WERI-Rb-1 (cell line): Measurements from ENCODE around the gene RBM42.

ENCODE experiments used
- DNase-seq: peaks from one replicate; pipeline ENCODE4 v3.0.0-alpha.2; 2020
- H3K27ac ChIP-seq: fragments of 250-450 bp; sonication (Bioruptor Pico); 2 replicates; pipeline ENCODE4 v1.5.1; 2020; ENCODE audit warnings: mild to moderate bottlenecking, moderate library complexity
- H3K27me3 ChIP-seq: fragments of 250-450 bp; sonication (Bioruptor Pico); 2 replicates; pipeline ENCODE4 v1.5.1; 2021; ENCODE audit warnings: mild to moderate bottlenecking, low read depth, moderate library complexity; ENCODE audit not compliant: insufficient read depth, severe bottlenecking
- H3K36me3 ChIP-seq: fragments of 250-450 bp; sonication (Bioruptor Pico); 2 replicates; pipeline ENCODE4 v1.5.1; 2020; ENCODE audit warnings: mild to moderate bottlenecking, moderate library complexity
- H3K4me3 ChIP-seq: 2 replicates; pipeline ENCODE4 v1.5.1; 2011; ENCODE audit warnings: low read depth, mild to moderate bottlenecking, control low read depth, low read length
- H3K9me3 ChIP-seq: fragments of 250-450 bp; sonication (Bioruptor Pico); 2 replicates; pipeline ENCODE4 v1.5.1; 2021; ENCODE audit warnings: mild to moderate bottlenecking, moderate library complexity; ENCODE audit not compliant: severe bottlenecking
- TF ChIP-seq, protein P1 (sequence below): IDR thresholded peaks from 2 replicates; pipeline ENCODE4 v1.5.1; 2011; ENCODE audit warnings: low read depth, mild to moderate bottlenecking, control low read depth, inconsistent platforms, low read length

RBM42 gene

DNA sequence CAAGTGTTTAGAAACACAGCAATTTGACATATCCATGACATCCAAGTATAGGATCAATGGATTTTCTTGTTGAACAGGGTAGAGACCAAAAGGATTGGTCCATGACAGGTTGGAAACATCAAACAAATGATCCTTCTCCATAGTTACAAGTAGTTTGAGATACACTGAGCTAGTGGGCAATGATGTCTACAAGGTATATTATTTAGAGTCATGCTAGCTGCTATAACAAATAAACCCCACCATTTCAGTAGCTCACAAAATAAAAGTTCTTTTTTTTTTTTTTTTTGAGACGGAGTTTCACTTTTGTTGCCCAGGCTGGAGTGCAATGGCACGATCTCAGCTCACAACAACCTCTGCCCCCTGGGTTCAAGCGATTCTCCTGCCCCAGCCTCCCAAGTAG, 21.2 kb upstream of the RBM42 start:
- Histone ChIP-seq H3K27me3 (no peaks in the 10 kb centered on the region), H3K9me3 (peaks cover 10% of the 10 kb centered on the region), H3K36me3 (no peaks in the 10 kb centered on the region), H3K27ac (no peak overlapping the region), H3K4me3 (no peak overlapping the region)
- TF ChIP-seq, protein P1, sequence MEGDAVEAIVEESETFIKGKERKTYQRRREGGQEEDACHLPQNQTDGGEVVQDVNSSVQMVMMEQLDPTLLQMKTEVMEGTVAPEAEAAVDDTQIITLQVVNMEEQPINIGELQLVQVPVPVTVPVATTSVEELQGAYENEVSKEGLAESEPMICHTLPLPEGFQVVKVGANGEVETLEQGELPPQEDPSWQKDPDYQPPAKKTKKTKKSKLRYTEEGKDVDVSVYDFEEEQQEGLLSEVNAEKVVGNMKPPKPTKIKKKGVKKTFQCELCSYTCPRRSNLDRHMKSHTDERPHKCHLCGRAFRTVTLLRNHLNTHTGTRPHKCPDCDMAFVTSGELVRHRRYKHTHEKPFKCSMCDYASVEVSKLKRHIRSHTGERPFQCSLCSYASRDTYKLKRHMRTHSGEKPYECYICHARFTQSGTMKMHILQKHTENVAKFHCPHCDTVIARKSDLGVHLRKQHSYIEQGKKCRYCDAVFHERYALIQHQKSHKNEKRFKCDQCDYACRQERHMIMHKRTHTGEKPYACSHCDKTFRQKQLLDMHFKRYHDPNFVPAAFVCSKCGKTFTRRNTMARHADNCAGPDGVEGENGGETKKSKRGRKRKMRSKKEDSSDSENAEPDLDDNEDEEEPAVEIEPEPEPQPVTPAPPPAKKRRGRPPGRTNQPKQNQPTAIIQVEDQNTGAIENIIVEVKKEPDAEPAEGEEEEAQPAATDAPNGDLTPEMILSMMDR: no peak
- no peak for DNase-seq

DNA sequence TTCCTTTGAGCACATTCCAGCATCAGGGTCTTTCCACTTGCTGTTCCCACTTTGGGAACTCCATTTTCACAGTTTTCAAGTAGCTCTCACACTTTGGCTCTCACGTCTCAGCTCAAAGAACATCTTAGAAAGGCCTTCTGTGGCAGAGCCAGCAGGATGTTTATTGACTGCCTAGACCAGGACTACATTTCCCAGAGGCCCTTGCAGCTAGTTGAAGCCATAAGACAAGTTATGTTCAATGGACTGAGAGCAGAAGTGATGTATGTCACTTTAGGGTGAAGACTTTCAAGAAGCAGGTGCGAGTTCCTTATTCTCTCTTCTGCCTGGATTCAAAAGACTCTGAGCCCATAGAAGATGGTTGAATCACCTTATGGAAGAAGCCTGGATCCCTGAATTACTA, 20.6 kb upstream of the RBM42 start:
- no peak for DNase-seq
- H3K4me3 ChIP-seq: no peak overlapping the region
- H3K9me3 ChIP-seq: peaks cover 10% of the 10 kb centered on the region
- TF ChIP-seq, protein P1: no peak
- H3K27me3 ChIP-seq: no peaks in the 10 kb centered on the region
- no peak overlapping the region for H3K27ac ChIP-seq
- no peaks in the 10 kb centered on the region for H3K36me3 ChIP-seq

DNA sequence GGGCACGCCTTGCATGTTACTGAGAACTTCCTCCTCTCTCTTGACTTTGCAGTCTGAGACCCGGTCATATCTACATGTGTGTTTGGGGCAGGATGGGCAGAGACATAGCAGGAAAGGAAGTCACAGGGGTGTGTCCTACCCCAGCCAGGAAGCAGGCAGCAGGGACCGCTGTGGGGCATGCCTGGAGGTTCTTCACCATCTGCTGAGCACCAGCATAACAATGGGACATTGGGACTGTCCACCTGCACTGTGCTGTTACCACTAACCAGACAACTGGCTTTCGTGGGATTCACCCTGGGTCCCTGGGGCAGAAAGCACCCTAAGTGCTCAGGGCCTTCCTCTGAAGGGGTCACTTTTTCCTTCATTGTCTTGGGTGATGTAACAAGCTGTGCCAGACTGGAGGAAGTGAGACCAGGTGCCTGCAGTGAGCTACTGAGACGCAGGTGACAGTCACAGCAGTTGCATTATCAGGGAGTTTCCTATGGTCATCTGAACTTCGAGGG, 18.9 kb upstream of the RBM42 start:
- Histone ChIP-seq H3K9me3 (peaks cover 10% of the 10 kb centered on the region), H3K4me3 (no peak overlapping the region), H3K27me3 (no peaks in the 10 kb centered on the region), H3K27ac (no peak overlapping the region), H3K36me3 (peaks cover 11% of the 10 kb centered on the region)
- TF ChIP-seq, protein P1: no peak
- DNase-seq: no peak

DNA sequence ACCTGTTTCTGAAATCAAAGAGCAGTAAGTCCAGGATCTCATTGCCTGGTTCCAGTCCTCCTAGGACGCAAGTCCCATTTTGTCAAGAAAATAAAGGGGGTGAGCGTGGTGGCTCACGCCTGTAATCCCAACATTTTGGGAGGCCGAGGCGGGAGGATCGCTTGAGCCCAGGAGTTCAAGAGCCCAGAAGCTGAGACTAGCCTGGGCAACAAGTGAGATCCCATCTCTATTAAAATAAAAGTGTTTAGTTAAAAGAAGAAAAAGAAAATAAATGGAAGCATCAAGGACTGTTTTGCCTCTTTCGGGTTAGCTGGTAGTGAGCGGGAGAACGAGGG, 16.6 kb upstream of the RBM42 start:
- Histone ChIP-seq H3K36me3 (peaks cover 32% of the 10 kb centered on the region), H3K27me3 (no peaks in the 10 kb centered on the region), H3K9me3 (peaks cover 7% of the 10 kb centered on the region), H3K4me3 (peak overlapping the region; percentile 90; the same call in 1 of the 2 replicates), H3K27ac (peak overlapping the region; percentile 93)
- TF ChIP-seq, protein P1: no peak
- no peak for DNase-seq

DNA sequence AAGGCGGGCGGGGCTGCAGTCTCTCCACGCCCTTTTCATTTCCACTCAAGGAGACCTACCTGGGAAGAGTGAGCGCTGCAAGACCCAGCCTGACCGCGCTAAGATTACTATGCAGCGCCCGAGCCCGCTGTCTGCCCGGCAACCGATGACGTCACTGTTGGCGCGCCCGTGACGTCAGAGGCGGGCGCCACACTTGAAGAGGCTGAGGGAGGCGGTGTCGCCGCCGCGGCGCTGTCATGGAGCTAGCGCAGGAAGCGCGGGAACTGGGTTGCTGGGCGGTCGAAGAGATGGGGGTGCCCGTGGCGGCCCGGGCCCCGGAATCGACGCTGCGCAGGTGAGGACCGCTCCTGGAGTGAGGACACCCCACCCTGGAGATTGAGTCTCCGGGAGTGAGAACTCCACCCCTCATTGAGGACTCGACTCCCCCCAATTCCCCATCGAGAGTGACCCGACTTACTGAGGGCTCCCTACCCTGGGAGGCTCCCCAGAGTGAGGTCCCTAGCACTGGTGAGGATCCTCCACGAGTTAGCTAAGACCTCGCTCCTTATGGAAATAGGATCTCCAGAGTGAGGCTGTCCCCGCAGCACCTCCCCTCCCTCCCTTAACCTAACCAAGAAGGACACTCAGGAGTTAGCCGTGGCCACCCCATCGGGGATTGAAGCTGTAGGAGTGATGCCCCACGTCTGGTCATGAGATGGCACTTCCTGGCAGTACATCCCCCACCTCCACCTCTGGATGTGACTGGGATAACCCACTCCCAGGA, 16.1 kb upstream of the RBM42 start, which contains the start of gene HAUS5:
Gene HAUS5 (plus strand): TSS at position 177 of the 763 bp plus-strand sequence. CDS start 60 bp downstream, at position 237.
- H3K27ac ChIP-seq: peak within 1 kb of the TSS; percentile 93

More for the DNA sequence above, 16.1 kb upstream of the RBM42 start, which contains the start of gene HAUS5:
- peak within 1 kb of the TSS; percentile 90 for H3K4me3 ChIP-seq
- H3K27me3 ChIP-seq: no peaks in the 10 kb centered on the region
- peaks cover 38% of the 10 kb centered on the region for H3K36me3 ChIP-seq
- peaks cover 2% of the 10 kb centered on the region for H3K9me3 ChIP-seq
- TF ChIP-seq, protein P1: 0 out of 2 replicates have a peak, but pooled peaks have one; percentile 3
- DNase-seq: peak; percentile 93
